ENCODE measurements around the gene ULK3.

GRCh38 chr15:74808078-74808839 lies 34.7 kb downstream of the ULK3 start:
- TF ChIP-seq, protein P1, sequence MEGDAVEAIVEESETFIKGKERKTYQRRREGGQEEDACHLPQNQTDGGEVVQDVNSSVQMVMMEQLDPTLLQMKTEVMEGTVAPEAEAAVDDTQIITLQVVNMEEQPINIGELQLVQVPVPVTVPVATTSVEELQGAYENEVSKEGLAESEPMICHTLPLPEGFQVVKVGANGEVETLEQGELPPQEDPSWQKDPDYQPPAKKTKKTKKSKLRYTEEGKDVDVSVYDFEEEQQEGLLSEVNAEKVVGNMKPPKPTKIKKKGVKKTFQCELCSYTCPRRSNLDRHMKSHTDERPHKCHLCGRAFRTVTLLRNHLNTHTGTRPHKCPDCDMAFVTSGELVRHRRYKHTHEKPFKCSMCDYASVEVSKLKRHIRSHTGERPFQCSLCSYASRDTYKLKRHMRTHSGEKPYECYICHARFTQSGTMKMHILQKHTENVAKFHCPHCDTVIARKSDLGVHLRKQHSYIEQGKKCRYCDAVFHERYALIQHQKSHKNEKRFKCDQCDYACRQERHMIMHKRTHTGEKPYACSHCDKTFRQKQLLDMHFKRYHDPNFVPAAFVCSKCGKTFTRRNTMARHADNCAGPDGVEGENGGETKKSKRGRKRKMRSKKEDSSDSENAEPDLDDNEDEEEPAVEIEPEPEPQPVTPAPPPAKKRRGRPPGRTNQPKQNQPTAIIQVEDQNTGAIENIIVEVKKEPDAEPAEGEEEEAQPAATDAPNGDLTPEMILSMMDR (IDR thresholded peaks at IDR 0.05): no peak
- TF ChIP-seq POLR2A (IDR thresholded peaks at IDR 0.05): no peak
